HG03378 (cell line): ENCODE data around the gene DNAJC13.

Experiments
- ATAC-seq: cut with Tn5 transposase; IDR thresholded peaks from one replicate; pipeline ENCODE4 v1.9.1; 2021; ENCODE audit warnings: mild to moderate bottlenecking, moderate library complexity; ENCODE audit not compliant: unreplicated experiment

Gene DNAJC13

DNA sequence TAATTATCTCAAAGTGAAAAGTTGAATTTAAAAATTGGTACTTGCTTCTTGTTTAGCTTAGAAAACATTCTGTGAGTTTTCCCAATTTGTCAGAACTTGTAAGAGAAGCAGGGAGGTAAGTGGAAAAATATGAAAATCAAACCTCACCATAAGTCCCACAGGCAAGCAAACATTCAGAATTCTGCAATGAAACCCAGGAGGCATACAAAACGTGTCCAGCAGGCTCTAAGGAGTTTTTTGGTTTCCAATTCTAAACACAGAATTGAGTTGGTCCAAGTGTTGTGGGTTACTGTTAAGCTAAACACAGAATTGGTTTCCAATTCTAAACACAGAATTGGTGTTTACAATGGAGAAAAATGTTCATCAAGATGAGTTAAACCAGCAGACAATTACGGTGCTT is 152.7 kb downstream of the DNAJC13 start:
- ATAC-seq, result no peak

DNA sequence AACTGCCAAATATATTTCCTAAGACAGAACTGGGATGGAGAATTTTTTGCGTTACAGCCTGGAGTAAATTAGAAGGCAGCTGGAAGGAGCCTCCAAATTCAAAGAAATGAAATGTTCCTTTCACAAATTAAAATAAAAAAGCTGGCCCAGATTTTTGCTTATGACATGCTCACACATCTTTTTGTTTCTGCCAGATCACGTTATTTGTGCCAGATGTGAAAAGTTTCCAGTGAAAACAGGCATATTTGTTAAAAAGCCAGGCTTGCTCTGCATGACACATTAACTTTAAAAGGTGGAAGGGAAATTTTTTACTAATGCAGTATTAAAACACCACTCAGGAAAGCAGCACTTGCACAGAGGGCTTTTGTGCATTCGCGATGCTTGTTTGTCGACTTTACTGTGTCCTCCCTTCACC is 156.5 kb downstream of the DNAJC13 start:
- no peak for ATAC-seq

DNA sequence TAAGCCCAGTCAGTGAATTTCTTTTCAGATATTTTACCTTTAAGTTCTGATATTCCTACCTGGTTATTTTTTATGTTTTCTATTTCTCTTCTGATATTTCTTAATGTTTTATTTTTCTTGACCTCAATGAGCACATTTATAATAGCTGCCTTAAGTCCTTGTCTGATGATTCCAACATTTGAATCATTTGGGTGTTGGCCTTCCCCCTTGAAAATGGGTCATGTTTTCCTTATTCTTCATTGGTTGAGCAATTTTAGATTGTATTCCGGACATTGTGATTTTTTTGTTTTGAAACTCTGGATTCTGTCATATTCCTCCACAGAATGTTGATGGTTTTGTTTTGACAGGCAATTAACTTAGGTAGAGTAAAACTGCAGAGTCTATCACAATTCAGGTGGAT is 170.1 kb downstream of the DNAJC13 start:
- no peak for ATAC-seq
